ENCODE data around the gene SLC29A3.

GRCh38 chr10:71383972-71384687 is 65.1 kb downstream of the SLC29A3 start:
- TF ChIP-seq CTCF (IDR thresholded peaks at IDR 0.05): peak; percentile 71 to 92 (median 88)
- no peak for TF ChIP-seq POLR2AphosphoS5 (IDR thresholded peaks at IDR 0.05)
- TF ChIP-seq POLR2A (IDR thresholded peaks at IDR 0.05): no peak
